Small intestine (tissue), 7 donors: ENCODE measurements around the gene LSR. TPM values are rescaled to one million over a fixed set of nuclear protein-coding genes. Genes with fewer than 3 reads are reported as not detected.

Experiments used
- DNase-seq, 2 donors: peaks; one replicate each; pipeline versions ENCODE4 v3.0.0 to v3.0.0-alpha.2; 2013
- FAIRE-seq: peaks from 2 replicates; lab custom pipeline; 2012; peaks lifted over from hg19 to GRCh38; lab: Jason Lieb, UNC
- H3K27ac ChIP-seq, 3 donors: one replicate each; pipeline ENCODE4 v1.5.1; 2013; ENCODE audit warnings: low read length in 2 of 3, mild to moderate bottlenecking in 2 of 3, control low read depth in 1 of 3, inconsistent platforms in 1 of 3, low read depth in 1 of 3, moderate library complexity in 1 of 3
- H3K27me3 ChIP-seq, 3 donors: one replicate each; pipeline ENCODE4 v1.6.1; 2013; ENCODE audit warnings: low read length in 3 of 3, inconsistent platforms in 1 of 3; ENCODE audit not compliant: control insufficient read depth in 3 of 3, insufficient read depth in 3 of 3
- H3K36me3 ChIP-seq, 3 donors: one replicate each; pipeline ENCODE4 v1.6.1; 2013; ENCODE audit warnings: low read length in 3 of 3, inconsistent platforms in 1 of 3, low read depth in 1 of 3, mild to moderate bottlenecking in 1 of 3, moderate library complexity in 1 of 3; ENCODE audit not compliant: control insufficient read depth in 3 of 3, insufficient read depth in 2 of 3
- H3K4me1 ChIP-seq, 3 donors: one replicate each; pipeline ENCODE4 v1.6.1; 2013; ENCODE audit warnings: low read length in 2 of 3, inconsistent platforms in 1 of 3, low read depth in 1 of 3, mild to moderate bottlenecking in 1 of 3, moderate library complexity in 1 of 3; ENCODE audit not compliant: control insufficient read depth in 3 of 3, insufficient read depth in 2 of 3
- H3K4me3 ChIP-seq, 3 donors: one replicate each; pipeline ENCODE4 v1.5.1; 2013; ENCODE audit warnings: low read length in 3 of 3, control low read depth in 1 of 3, inconsistent platforms in 1 of 3, low read depth in 1 of 3, mild to moderate bottlenecking in 1 of 3, moderate library complexity in 1 of 3
- H3K9me3 ChIP-seq, 2 donors: one replicate each; pipeline ENCODE4 v1.6.1; 2013; ENCODE audit warnings: low read depth in 1 of 2, low read length in 1 of 2; ENCODE audit not compliant: control insufficient read depth in 2 of 2, insufficient read depth in 1 of 2
- WGBS, 3 donors: extraction: QIAGEN DNeasy Blood & Tissue Kit; methylation state at CpG; one replicate each; pipeline ENCODE4 v1.1.7; 2013; 5-methylcytosine and 5-hydroxymethylcytosine counted together
- polyA plus RNA-seq, 4 donors: library from polyadenylated mRNA; stranded (reverse) in 3 of 4; unstranded in 1 of 4; fragments of 200-250 nt in 3 of 4; fragments of 120-200 nt in 1 of 4; gene quantifications; one replicate each; pipeline versions ENCODE4 v1.2.1 to v1.2.3, GENCODE V29; 2013
- donor health status: healthy with polysubstance abuse.
- donor health status: control.
- donor health status: control.
- donor health status: Bipolar disorder and iron deficiency.
- donor health status: healthy.

Gene LSR
- polyA plus RNA-seq, 4 donors = 51.6 to 136 (median 98.7) TPM

DNA sequence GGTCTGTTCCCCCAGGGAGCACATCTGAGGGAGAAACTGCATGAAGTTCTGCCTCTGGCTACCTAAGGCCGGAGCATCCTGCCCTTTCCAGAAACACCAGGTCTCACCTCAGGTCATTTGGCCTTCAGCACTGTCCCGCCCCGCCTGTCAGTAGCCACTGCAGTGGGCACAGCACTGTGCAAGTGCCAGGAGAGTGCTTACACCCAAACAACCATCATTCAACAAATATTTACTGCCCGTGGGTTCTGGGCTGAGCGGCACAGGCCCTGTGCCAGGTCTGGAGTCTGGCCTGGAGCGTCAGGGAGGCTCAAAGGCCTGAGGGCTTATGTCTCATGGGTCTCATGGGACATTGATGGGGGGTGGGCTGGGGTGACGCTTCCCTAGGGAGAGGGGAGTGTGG, 22.7 kb downstream of the LSR start:
- 89 to 92% (median 91%) methylated on average over 7 of the region's 7 CpGs for WGBS, 3 donors
- FAIRE-seq (no peak), DNase-seq (no peak)
- H3K4me1 ChIP-seq = peaks cover 0 to 17% (median 6%) of the 10 kb centered on the region in 3 donors
- no peaks in the 10 kb centered on the region for H3K9me3 ChIP-seq
- H3K27ac ChIP-seq = no peak overlapping the region
- no peak overlapping the region for H3K4me3 ChIP-seq
- H3K36me3 ChIP-seq = peaks cover 13 to 73% (median 26%) of the 10 kb centered on the region in 3 donors
- H3K27me3 ChIP-seq = no peaks in the 10 kb centered on the region

DNA sequence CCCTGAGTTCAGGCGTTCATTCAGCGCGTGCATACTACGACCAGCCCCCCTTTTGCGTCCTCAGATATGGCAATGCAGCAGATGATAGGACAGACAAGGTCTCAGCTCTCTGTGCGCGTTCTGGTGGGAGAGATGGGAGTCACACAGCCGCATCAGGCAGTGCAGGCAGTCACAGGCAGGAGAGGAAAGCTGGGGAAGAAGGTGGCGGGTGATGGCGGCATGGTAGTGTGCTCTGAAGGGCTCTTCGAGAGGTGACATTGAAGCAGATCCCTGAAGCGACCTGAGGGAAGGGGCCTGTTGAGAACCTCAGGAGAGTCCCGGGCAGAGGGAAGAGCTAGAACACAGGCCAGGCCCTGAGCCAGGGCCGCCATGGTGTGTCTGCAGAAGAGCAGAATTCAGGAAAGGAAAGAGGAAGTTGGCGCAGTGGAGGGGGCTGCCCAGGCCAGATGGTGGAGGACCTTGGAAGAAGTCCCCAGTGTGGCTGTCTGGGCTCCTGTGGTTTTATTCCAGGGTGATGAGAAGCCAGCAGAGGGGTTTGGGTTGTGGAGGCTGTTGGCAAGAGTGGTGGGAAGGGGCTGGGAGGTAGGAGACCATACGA, 23.4 kb downstream of the LSR start:
- Histone ChIP-seq H3K36me3 (peaks cover 13 to 73% (median 26%) of the 10 kb centered on the region in 3 donors), H3K27ac (no peak overlapping the region), H3K27me3 (no peaks in the 10 kb centered on the region), H3K4me1 (peaks cover 0 to 11% (median 3%) of the 10 kb centered on the region in 3 donors), H3K9me3 (no peaks in the 10 kb centered on the region), H3K4me3 (no peak overlapping the region)
- DNase-seq (no peak), FAIRE-seq (no peak)
- WGBS, 3 donors = 86 to 93% (median 90%) methylated on average over 16 of the region's 16 CpGs

DNA sequence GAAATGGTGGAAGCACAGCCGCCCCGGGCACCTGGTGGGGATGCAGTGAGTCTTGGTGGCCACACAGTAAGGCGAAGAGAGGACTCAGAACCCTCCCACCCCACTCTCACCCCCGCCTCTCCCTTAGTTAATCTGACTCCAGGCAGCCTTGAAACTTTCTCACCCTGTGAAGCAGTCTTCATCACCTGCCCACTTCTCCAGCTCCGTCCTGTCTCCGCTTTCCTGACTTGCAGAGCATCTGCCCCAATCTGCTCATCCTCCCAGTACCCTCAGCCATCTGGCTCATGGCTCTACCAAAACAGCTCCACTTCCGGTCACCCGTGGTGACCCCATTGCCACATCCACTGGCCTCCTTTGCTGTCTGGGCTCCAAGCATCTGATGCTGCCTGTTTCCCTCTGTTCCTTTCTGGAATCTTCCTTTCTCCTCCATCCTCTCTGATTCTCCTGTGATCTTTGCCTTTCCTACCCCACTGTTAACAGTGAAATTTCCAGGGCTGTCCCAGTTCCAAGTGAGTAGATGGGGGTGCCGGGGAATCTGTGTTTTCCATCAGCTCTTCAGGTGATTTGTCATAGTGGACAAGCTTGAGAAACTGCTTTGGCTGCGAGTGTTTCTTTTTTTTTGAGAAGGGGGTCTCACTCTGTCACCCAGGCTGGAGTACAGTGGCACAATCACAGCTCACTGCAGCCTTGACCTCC, 24.3 kb downstream of the LSR start:
- Histone ChIP-seq H3K4me3 (no peak overlapping the region), H3K27me3 (no peaks in the 10 kb centered on the region), H3K4me1 (peaks cover 0 to 8% (median 3%) of the 10 kb centered on the region in 3 donors), H3K27ac (no peak overlapping the region), H3K9me3 (no peaks in the 10 kb centered on the region), H3K36me3 (peaks cover 13 to 77% (median 26%) of the 10 kb centered on the region in 3 donors)
- no peak for DNase-seq
- 88% methylated on average over 10 of the region's 10 CpGs for WGBS, 3 donors
- FAIRE-seq = no peak

DNA sequence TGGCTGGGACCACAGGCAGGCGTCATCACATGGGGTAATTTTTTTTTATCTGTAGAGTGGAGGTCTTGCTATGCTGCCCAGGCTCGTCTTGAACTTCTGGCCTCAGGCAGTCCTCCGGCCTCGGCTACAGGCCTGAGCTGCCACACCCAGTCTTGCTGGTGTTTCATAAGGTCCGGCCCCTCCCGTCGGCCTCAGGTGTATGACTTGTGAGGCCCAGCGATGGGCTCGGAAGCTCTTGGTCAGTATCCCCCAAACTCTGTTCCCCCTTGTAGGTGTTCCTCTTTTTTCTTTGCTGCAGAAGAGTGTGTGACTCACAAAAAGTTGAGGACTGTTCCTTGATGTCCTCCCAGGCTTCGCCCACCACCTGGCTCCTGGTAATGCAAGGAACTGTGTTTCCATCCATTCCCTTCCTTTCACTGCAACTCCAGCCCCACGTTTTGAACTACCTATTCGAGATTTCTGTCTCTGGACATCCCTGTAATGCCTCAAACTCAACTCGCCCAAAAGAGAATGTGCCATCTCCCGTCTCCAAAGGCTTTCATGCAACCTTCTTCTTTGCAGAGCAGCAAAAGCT, 25.0 kb downstream of the LSR start:
- no peak overlapping the region for H3K27ac ChIP-seq
- DNase-seq (no peak), FAIRE-seq (no peak)
- H3K27me3 ChIP-seq = no peaks in the 10 kb centered on the region
- whole genome bisulfite sequencing, 3 donors = 69 to 84% (median 74%) methylated on average over 14 of the region's 14 CpGs
- H3K36me3 ChIP-seq = peaks cover 13 to 84% (median 26%) of the 10 kb centered on the region in 3 donors
- peaks cover 0 to 8% (median 3%) of the 10 kb centered on the region in 3 donors for H3K4me1 ChIP-seq
- no peak overlapping the region for H3K4me3 ChIP-seq
- H3K9me3 ChIP-seq = no peaks in the 10 kb centered on the region

DNA sequence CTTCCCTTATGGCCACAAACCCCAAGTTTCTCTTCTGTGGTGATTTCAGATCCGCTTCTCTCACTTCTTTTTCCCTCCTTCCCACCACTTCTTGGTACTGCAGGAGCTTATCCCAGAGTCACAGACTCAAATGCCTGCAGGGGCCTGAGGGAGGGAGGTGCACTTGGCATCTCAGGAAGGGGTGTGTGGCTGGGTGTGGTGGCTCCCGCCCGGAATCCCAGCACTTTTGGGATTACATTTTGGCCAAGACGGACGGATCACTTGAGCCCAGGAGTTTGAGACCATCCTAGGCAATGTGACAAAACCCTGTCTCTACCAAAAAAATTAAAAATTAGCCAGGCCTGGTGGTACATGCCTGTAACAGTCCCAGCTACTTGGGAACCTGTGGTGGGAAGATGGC, 25.5 kb downstream of the LSR start:
- H3K4me1 ChIP-seq = peaks cover 0 to 8% (median 3%) of the 10 kb centered on the region in 3 donors
- H3K9me3 ChIP-seq = no peaks in the 10 kb centered on the region
- FAIRE-seq (no peak), DNase-seq (no peak)
- H3K36me3 ChIP-seq = peaks cover 13 to 90% (median 26%) of the 10 kb centered on the region in 3 donors
- H3K27me3 ChIP-seq = no peaks in the 10 kb centered on the region
- 79 to 89% (median 80%) methylated on average over 5 of the region's 5 CpGs for WGBS, 3 donors
- no peak overlapping the region for H3K27ac ChIP-seq
- H3K4me3 ChIP-seq = no peak overlapping the region

DNA sequence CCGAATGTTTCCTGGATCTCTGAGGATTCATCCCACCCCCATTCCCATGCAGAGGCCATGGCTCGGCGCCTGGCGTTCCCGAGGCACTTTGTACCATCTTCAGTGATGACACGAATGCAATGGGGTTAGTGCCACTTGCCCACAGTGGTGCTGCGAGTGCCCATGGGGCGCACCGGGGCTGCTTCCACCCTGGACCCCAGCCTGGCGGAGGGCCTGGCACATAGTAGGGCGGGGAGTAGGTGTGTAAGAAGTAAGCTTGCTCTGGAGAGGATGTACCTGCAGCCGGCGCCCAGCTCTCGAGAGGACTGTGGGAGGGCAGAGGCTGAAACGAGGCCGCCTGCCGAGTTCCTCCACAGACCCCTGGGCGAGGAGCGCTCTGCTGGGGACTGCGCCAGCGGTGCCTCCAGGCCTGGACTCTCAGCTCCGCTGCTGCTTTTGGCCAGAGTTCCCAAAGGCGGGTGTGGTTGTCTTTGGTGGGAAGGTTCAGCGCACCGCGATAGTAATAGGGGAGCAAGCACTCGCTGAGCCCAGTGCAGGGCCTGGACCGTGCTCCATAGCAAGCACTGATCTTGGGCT, 28.0 kb downstream of the LSR start:
- Histone ChIP-seq H3K4me3 (no peak overlapping the region), H3K36me3 (peaks cover 5 to 82% (median 19%) of the 10 kb centered on the region in 3 donors), H3K9me3 (no peaks in the 10 kb centered on the region), H3K4me1 (no peaks in the 10 kb centered on the region), H3K27ac (no peak overlapping the region), H3K27me3 (peaks cover 0 to 3% (median 0%) of the 10 kb centered on the region in 3 donors)
- no peak for DNase-seq
- FAIRE-seq = no peak
- WGBS, 3 donors = 93 to 96% (median 96%) methylated on average over 28 of the region's 28 CpGs

DNA sequence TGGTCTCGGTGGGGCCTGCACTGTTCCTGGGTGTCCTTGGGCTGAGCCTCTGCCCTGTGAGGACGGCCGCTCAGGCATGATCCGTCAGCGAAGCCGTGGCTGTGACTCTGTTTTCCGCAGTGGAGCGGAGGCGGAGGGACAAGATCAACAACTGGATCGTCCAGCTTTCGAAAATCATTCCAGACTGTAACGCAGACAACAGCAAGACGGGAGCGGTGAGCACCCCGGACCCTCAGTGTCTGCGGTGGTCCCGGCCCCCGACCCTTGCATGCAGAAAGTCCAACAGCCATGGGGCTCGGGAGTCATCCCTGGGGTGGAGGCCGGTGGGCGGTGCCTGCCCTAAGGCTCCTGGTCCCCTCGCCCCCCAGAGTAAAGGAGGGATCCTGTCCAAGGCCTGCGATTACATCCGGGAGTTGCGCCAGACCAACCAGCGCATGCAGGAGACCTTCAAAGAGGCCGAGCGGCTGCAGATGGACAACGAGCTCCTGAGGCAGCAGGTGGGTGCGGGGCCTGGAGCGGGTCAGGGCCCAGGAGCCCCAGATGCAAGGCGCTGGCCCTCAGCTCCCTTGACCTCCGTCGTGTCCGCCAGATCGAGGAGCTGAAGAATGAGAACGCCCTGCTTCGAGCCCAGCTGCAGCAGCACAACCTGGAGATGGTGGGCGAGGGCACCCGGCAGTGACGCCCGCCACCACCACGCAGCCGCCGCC, 29.9 kb downstream of the LSR start:
- H3K4me1 ChIP-seq = no peaks in the 10 kb centered on the region
- peaks cover 0 to 16% (median 4%) of the 10 kb centered on the region in 3 donors for H3K27me3 ChIP-seq
- FAIRE-seq = no peak
- peaks cover 4 to 62% (median 9%) of the 10 kb centered on the region in 3 donors for H3K36me3 ChIP-seq
- no peak overlapping the region for H3K27ac ChIP-seq
- H3K4me3 ChIP-seq = no peak overlapping the region
- no peaks in the 10 kb centered on the region for H3K9me3 ChIP-seq
- DNase-seq = no peak
- 93 to 95% (median 94%) methylated on average over 45 of the region's 45 CpGs for WGBS, 3 donors

DNA sequence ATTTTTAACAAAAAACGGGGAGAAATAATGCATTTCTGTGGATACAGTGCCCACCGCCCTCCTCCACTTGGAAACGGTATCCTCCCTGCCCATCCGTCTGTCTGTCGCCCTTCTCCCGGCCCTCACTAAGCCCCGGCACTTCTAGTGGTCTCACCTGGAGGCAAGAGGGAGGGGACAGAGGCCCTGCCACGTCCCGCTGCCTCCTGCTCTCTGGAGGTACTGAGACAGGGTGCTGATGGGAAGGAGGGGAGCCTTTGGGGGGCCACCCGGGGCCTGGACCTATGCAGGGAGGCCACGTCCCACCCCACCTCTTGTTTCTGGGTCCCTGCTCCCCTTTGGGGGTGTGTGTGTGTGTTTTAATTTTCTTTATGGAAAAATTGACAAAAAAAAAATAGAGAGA, 30.6 kb downstream of the LSR start:
- WGBS, 3 donors = 77 to 89% (median 84%) methylated on average over 11 of the region's 11 CpGs
- Histone ChIP-seq H3K9me3 (no peaks in the 10 kb centered on the region), H3K27me3 (peaks cover 0 to 18% (median 4%) of the 10 kb centered on the region in 3 donors), H3K4me3 (no peak overlapping the region), H3K4me1 (no peaks in the 10 kb centered on the region), H3K36me3 (peaks cover 0 to 56% (median 4%) of the 10 kb centered on the region in 3 donors), H3K27ac (no peak overlapping the region)
- DNase-seq (no peak), FAIRE-seq (no peak)
